Esophagus mucosa (tissue), 1 donor: Measurements from ENCODE around the gene LRRC42. TPM values are rescaled to one million over a fixed set of nuclear protein-coding genes. Genes with fewer than 3 reads are reported as not detected.

Experiments
- ATAC-seq: fragments of 200-7000 bp; cut with Tn5 transposase; one replicate; pipeline ENCODE4 v1.9.1; 2020
- total RNA-seq: library from RNA; stranded (reverse); gene quantifications from one replicate; pipeline ENCODE4 v1.2.4, GENCODE V29; 2023
- donor health status: DM: yes; HTN: yes; CAD: no.

LRRC42 gene, protein sequence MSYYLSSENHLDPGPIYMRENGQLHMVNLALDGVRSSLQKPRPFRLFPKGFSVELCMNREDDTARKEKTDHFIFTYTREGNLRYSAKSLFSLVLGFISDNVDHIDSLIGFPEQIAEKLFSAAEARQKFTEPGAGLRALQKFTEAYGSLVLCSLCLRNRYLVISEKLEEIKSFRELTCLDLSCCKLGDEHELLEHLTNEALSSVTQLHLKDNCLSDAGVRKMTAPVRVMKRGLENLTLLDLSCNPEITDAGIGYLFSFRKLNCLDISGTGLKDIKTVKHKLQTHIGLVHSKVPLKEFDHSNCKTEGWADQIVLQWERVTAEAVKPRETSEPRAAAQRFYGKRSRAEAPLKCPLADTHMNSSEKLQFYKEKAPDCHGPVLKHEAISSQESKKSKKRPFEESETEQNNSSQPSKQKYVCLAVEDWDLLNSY
- 20.0 TPM for total RNA-seq

DNA sequence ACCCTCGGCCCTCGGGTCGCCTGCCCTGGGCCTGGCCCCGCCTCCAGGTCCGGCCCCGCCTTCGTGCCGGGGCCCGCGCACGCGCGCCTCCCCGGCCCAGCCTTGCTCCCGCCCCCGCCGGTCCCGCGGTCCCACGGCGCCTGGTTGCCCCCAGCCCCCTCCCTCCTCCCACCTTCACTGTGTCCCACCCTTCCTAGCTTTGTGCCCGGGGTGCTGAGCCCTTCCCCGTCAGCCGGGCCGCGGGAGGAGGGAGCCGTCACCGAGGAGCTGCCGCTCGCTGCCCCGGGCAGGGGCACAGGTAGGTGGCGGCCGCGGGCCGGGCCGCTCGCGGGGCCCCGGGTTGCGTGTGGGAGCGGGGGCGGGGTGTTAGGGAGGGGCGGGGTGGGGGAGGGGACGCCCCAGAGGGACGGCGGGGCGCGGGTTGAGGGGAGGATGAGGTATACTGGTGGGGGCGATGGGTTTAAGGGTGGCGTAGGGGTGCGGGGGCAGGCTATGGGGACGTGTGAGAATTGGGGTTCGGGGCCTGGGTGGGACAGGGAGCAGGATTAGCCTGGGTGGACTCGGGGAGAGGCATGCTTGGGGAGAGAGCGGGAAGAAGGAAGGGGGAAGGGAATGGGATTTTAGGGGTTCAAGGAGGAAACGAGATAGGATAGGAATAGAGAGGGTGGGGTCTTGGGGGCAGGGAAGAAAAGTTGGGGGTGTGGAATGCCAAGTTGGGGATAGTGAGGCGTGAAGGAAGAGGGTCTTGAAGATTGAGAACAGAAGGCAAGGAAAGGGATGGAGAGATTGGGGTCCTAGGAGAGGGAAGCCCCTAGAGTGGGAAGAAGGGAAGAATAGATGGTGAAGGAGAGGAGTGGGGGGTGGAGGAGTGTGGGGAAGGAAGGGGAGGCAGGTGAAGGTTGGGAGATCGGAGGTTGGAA lies at the start of gene LRRC42:
Gene LRRC42, plus strand, starts transcription at position 99 of the 920 bp plus-strand sequence. CDS start 5,650 bp downstream, outside the sequence.
- peak; percentile 84 for ATAC-seq

DNA sequence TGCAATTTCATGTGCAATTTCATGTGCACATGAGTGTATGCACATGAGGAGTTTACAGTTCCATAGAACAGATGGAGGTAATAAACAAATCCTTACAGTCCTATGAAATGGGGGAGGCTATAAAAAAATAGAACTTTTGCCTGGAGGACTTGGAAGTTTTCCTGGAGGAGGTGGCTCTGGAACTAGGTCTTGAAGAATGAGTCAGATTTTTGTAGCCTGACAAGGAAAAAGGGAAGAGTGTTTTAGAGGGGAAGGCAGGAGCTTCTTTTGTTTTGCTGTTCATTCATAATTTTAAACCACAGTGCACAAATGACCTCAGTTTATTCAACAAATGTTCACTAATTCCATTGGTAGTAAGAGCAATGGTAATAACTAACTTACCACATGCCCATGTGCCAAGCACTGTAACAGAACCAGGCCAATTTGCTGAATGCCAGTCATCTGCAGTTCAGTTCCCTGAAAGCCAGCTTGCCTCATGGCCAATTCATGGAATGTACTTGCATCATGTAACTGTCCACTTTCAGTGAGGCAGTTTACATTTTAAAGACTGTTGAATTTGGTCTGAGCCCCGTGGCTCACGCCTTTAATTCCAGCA lies 49.4 kb upstream of the LRRC42 start:
- no peak for ATAC-seq

DNA sequence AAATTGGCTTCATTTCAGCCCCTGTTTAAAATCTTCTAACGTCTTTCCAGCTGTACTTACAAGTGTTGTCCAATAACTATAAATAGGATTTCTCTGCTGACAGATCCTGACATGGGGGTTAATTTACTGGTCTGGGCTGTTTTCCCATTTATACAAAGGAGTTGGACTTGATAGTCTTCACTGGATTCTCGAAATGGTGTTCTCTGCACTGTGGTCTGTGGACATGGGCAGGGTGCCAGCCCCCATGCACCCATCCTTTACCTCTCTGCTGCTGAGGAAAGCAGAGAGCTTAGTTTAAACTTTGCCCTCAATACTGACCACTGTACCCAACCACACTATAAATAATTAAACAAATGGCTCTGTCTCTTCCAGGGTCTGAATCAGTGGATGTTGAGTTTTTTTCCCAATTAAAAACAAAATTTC lies 46.9 kb upstream of the LRRC42 start:
- no peak for ATAC-seq

DNA sequence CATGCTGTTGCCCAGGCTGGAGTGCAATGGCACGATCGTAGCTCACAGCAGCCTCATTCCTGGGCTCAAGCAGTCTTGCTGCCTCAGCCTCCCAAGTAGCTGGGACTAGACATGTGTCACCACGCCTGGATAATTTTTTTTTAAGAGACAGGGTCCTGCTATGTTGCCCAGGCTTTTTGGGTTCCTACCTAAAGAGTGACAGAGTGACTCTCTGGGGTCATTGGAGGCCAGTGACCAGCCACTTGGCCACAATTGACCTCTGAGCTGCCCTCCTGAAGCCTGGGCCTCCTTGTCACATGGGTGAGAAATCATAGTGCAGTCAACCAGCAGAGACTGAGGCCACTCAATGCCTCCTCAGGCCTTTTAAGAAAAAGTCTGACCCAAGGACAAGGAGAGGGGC lies 46.4 kb upstream of the LRRC42 start:
- ATAC-seq = no peak

DNA sequence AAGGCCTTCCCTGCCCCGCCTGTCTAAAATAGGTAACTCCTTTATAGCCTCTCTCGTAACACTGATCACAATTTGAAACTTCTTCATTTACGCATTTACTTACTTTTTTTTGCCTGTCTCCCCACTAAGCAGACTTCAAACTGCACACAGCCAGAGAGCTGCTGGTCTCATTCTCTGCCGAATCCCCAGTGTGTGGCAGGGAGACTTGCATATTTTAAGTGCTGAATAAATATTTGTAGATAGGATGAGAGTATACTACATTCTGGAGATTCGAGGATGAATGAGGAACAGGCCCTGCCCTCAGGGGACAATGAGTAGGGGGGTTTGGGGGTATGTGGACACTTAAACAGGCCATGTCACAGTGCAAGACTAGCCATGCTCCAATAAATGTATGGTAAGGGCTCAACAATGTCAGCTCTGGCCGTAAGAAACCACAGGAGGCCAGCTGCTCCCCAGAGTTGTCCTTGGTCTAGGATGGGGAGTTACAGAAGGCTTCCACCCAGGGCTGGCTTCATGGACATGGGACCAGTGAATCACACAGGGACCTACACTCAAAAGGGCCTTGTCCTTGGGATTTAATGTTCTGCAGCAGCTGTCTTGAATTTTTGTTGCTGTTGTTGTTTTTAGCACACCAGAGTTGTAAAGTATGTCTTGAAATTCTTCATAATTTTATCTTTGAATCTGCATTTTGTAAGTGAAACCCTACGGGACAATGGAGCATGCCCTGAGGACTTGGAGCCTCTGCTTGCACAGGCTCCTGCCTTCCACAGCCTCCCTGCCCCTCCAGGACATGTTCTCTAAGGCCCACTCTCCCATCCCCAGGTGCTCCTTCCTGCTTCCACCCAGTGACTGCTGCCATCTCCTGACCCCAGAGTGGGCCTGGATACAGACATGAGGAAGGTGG lies 43.7 kb upstream of the LRRC42 start:
- no peak for ATAC-seq

DNA sequence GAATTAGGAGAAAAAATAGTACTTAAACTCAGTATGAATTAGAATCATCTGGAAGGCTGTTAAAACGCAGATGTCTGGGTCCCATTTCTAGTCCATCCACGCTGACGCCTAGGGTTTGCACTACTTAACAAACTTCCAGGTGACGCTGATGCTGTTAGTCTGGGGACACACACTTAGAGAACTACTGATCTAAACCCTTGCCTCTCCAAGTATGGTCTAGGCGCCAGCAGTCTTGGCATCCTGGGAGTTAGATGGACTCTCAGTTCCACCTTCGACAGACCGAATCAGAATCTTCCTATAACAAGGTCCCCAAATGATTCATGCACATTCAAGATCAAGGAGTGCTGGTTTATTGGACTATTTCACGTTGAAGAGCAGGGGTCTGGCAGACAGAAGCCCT lies 40.6 kb upstream of the LRRC42 start:
- no peak for ATAC-seq

DNA sequence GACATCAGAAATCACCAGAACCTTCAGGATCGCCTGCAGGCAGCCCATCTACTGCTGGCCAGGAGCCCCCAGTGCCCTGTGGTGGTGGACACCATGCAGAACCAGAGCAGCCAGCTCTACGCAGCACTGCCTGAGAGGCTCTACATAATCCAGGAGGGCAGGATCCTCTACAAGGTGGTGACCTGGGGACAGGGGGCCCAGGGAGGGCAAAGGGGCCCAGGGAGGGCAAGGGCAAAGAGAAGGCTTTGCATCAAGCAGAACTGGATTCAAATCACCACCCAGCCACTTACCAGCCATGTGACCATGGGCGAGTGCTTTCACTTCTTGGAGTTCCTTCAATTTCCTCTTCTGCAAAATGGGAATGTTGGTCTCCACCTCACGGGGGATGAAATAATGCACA lies 40.0 kb upstream of the LRRC42 start:
- ATAC-seq = no peak

DNA sequence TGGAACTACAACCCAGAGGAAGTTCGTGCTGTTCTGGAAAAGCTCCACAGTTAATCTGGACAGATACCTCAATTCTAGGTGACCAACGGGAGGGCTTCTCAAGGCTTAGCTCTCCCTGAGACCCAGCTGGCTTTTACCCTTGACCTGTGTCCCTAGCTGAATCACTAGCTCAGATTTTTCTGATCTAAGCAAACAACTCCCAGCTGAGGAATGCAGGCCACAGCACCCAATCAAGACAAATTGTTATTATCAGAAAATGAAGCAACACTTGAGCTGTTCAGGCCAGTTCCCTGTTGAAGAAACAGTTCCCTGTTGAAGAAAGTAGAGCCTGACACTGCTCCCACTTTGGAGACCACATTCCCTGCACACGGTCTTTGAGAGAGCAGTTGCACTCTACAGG lies 36.2 kb upstream of the LRRC42 start:
- ATAC-seq = no peak

DNA sequence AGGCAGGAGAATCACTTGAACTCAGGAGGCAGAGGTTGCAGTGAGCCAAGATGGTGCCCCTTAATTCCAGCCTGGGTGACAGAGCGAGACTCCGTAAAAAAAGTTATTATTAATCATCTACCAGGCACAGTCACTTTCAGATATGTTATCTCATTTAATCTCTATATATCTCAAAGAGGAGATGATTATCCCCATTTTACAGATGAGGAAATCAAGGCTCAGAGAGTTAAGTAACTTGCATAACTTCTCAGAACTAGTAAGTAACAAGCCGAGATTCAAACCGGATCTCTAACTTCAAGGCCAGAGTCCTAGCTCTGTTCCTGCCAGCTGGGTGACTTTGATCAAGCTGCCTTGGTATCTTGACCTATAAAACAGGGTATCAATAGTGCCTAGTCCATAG lies 34.7 kb upstream of the LRRC42 start:
- no peak for ATAC-seq

DNA sequence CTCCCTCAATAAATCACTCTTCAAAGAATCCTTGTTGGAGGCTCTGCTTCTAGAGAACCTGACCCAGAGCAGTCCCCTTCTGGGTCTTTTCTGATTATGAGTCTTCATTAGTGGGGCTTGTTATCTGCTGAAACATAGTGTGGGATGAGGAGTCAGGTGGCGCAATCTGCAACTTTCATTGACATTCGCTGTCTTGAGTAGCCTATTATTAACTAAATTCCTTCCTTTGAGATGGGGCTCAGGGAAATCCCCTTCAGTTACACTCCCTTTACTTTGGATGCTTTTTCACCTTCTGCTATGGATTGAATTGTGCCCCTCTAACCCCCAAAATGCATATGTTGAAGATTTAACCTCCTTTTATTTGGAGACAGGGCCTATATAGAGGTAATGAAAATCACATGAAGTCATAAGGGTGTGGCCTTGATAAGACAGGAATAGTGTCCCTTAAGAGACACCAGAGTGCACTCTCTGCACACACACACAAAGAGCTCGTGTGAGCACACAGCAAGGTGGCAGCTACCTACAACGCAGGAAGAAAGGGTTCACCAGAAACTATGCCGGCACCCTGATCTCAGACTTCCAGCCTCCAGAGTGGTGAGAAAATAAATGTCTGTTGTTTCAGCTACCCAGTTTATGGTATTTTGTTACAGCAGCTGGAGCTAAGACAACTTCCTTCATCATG lies 32.7 kb upstream of the LRRC42 start:
- ATAC-seq = no peak

DNA sequence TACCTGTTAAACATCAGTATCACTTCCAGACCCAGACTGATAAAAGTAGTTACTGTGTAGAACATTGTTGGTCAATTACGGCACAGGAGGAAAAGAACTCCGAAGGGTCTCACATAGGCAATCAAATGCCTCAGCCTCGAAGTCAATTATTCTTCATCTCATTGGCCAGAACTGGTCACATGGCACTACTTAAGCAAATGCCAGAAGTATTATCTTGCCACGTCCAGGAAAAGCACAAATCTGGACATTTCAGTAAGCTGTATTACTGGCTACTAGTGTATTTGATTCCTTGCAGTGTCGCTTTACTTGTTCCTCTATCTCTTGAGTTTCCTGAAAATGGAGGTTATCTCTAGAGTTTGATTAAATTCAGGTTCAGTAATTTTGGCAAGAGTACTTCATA lies 27.8 kb upstream of the LRRC42 start:
- ATAC-seq = no peak

DNA sequence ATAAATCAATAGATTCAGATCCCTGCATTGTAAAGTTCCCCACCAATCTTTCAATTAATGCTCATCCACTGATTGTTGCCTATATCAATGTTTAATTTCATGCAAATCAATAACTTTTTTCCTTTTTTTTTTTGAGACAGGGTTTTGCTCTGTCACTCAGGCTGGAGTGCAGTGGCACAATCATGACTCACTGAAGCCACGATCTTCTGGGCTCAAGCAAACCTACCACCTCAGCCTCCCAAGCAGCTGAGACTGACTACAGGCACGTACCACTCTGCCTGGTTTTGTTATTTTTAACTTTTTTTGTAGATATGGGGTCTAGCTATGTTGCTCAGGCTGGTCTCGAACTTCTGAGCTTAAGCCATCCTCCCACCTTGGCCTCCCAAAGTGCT lies 26.5 kb upstream of the LRRC42 start:
- ATAC-seq = no peak

DNA sequence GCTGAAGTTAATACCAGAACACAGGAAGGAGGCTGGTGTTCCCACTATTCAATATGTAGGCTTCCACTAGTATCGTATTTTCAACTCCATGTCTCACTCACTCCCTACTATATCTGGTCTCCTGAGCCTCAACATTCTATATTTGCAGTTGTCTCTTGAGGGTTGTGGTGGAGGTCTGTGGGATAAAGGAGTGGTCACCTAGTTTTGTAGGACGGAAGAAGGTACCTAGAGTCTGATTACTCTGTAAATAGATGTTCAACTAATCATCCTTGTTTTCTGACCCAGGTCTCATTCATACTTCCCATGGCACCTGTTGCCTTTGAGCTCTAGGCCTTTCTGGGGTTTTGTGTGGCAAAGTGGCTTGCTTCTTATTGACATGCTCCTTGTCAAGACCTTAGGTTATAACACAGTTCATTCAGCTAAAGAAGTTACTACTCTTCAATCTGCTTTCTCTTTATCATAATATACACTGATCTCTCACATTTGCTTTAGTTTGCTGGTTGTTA lies 18.7 kb upstream of the LRRC42 start:
- no peak for ATAC-seq

DNA sequence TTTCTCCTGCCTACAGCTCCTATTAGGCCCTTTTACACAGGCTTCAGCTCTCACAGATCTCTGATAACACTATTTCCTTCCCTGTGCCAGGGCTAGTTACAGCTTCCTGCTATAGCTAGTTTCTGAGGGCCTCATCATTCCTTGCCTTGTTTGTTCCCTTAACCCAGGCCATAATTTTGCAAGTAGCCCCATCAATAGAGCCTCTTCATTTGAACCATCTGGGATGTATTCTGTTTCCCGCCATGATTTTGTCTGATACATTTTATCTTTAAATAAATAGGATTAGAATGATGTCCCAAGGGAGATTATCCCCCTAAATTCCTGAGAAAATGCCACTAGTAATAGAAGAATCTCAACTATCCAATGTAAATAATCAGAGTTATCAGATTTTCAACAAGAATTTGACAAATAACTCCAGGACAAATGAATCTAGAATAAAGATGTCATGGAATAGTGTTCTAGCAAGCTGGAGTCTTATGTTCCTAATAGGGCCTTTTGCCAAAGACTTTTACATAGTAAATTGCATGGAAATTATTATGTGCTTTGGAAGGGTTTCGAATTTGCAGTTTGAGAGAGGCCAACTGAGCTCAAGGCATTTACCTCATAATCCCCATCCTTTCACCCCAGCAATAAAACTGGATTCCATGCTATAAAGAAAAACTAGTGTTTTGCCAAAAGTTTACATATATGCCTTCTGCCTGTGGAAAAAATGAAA lies 16.7 kb upstream of the LRRC42 start:
- ATAC-seq = no peak

DNA sequence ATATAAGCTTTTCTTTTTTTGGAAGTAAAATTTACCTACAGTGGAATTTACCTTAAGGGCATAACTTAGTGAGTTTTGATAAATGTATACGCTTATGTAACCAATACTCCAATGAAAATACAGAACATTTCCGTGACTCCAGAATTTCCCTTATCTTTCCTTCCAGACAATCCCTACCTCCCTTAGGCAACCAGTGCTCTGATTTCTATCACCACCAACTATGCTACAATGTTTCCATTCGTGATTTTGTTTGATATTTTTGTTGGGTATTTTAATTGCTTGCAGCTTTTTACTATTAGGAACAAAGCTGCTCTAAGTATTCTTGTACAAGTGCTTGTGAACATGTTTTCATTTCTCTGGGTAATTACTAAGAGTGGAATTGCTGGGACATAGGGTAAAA lies 15.2 kb upstream of the LRRC42 start:
- ATAC-seq = no peak

DNA sequence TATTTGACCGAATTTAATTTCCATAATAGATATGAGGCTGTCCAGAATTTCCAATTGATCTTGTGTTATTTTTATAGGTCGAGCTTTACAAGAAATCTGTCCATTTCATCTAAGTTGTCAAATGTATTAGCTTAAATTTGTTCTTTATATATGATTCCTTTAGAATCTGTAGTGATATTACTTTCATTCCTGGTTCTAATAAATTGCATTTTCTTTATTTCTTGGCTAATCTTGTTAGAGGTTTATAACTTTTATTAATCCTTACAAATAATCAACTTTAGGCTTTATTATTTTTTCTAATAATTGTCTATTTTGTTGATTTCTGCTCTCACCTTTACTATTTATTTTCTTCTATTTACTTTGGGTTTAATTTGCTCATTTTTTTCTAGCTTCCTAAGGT lies 14.6 kb upstream of the LRRC42 start:
- ATAC-seq = no peak

DNA sequence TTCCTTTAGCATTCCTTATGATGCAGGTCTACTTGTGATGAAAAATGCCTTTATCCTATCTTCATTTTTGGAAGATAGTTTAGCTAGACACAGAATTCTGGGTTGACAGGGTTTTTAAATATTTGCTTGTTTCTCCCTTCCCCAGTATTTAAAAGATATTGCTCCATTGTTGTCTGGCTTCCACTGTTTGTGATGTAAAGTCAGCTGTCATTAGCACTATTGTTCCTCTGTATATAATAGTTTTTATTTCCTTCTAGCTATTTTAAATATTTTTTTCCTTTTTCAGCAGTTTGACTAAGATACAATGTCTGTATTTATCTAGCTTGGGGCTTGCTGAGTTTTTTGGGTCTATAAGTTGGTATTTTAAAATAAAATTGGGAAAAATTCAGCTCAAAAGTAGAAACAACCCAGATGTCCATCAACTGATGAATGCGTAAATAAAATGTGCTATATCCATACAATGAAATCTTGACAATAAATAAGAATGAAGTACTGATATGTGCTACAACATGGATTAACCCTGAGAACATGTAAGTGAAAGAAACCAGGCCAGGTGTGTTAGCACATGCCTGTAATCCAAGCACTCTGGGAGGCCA lies 11.9 kb upstream of the LRRC42 start:
- ATAC-seq = no peak

DNA sequence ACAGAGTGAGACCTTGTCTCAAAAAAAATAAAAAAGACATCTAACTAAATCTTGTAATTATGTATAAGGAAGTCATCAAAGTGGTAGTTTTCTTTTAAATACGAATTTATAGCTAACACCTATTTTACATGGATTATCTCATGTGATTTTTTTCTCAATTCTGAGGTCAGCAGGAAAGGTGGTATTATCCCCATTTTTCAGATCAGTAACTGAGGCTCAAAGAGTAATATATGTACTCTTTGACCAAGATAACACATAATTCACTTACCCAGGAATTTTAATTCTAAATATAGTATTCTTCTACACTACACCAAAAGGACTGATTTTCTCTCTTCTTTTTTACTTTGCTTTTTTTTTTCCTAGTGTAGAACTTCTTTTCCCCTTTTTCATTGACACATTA lies 9.7 kb upstream of the LRRC42 start:
- no peak for ATAC-seq

DNA sequence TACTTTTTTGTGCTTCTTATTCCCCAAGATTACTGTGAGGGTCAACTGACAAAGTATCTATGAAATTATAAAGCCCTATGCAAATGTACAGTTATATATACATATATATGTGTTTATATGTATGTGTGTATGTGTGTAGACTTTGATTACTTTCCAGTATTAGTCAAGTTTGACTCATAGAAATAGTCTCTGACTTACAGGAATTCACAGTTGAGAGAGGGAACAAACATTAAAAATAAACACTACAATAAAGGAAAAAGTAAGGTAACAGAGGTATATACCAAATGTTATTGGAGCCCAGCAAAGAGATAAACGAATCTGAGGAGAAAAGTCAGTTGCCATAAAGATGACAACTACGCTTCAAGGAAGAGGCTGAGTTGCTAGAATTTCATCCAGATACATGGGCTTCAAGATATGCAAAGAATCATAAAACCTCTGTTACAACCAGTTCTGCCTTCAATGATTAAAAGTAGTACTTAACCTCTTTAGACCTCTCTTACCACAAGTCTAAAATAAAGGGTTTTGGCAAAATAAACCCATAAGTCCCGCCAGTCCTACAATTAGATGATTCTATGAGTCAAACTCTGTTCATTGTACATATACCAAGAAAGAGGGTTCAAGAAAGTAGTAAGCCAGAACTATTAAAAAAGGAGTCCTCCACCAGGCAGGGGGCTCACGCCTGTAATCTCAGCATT lies 7.9 kb upstream of the LRRC42 start:
- ATAC-seq = no peak
